Left ventricle myocardium inferior (tissue), 1 donor: Measurements from ENCODE around the gene POLL. TPM values are rescaled to one million over a fixed set of nuclear protein-coding genes. Genes with fewer than 3 reads are reported as not detected.

Source experiments
- DNase-seq: peaks from one replicate; pipeline ENCODE4 v3.0.0-alpha.2; 2020
- H3K27ac ChIP-seq: fragments of 200-600 bp; replicated peaks from 2 replicates; pipeline ENCODE4 v1.8.0; 2021
- H3K27me3 ChIP-seq: fragments of 200-600 bp; 2 replicates; pipeline ENCODE4 v1.8.0; 2021; ENCODE audit warnings: low read depth
- H3K36me3 ChIP-seq: fragments of 200-600 bp; 2 replicates; pipeline ENCODE4 v1.8.0; 2021
- H3K4me1 ChIP-seq: fragments of 200-600 bp; 2 replicates; pipeline ENCODE4 v1.8.0; 2021
- H3K4me3 ChIP-seq: fragments of 200-600 bp; 2 replicates; pipeline ENCODE4 v1.8.0; 2021; ENCODE audit warnings: mild to moderate bottlenecking, moderate library complexity
- H3K9me3 ChIP-seq: fragments of 200-600 bp; replicated peaks from 2 replicates; pipeline ENCODE4 v1.8.0; 2021
- intact Hi-C: fragments of 100-400 bp; cut with micrococcal nuclease; formaldehyde crosslinking; loops from one replicate; pipeline ENCODE4 v1.11.0; 2022
- total RNA-seq: library from RNA; stranded (reverse); fragmentation: NEBNext Ultra II Directional; extraction: Animal tissue kit (Norgen Biotek cat#: 25700); gene quantifications from one replicate; pipeline ENCODE4 v1.2.1, GENCODE V29; 2021
- TF ChIP-seq, protein P1 (sequence below): fragments of 200-600 bp; IDR thresholded peaks from 2 replicates; pipeline ENCODE4 v1.8.0; 2021; ENCODE audit warnings: antibody characterized with exemption, mild to moderate bottlenecking, borderline replicate concordance
- donor health status: DM: no; HTN: yes; CAD: no; lungs with severe emphysema.

POLL gene
- total RNA-seq, 1 donor from 2014 or later: 16.7 TPM

DNA sequence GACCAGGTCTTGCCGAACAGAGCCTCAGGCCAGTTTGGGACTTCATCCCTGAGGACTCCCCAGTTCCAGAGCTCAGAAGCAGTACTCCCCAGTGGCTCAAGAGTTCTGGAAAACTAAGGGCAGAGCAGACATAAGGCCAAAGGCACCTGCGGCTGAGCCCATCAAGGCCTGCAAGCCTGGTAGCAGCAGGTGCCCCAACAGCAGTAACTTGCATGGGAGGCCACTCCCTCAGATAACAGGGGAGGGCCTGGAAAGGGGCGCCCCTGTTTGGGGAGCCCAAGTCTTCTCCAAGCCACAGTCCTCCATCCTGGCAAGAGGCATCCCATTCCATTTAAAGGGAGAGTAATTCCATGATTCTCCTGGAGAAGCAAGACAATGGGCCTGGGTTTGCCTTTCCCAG is 13.0 kb downstream of the POLL start:
- Histone ChIP-seq H3K4me3 (no peak overlapping the region), H3K4me1 (peaks cover 9% of the 10 kb centered on the region), H3K9me3 (peaks cover 17% of the 10 kb centered on the region), H3K36me3 (peaks cover 31% of the 10 kb centered on the region), H3K27me3 (peaks cover under 1% of the 10 kb centered on the region), H3K27ac (no peak overlapping the region)
- TF ChIP-seq, protein P1, sequence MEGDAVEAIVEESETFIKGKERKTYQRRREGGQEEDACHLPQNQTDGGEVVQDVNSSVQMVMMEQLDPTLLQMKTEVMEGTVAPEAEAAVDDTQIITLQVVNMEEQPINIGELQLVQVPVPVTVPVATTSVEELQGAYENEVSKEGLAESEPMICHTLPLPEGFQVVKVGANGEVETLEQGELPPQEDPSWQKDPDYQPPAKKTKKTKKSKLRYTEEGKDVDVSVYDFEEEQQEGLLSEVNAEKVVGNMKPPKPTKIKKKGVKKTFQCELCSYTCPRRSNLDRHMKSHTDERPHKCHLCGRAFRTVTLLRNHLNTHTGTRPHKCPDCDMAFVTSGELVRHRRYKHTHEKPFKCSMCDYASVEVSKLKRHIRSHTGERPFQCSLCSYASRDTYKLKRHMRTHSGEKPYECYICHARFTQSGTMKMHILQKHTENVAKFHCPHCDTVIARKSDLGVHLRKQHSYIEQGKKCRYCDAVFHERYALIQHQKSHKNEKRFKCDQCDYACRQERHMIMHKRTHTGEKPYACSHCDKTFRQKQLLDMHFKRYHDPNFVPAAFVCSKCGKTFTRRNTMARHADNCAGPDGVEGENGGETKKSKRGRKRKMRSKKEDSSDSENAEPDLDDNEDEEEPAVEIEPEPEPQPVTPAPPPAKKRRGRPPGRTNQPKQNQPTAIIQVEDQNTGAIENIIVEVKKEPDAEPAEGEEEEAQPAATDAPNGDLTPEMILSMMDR: no peak
- intact Hi-C loops: no loop called here
- no peak for DNase-seq

DNA sequence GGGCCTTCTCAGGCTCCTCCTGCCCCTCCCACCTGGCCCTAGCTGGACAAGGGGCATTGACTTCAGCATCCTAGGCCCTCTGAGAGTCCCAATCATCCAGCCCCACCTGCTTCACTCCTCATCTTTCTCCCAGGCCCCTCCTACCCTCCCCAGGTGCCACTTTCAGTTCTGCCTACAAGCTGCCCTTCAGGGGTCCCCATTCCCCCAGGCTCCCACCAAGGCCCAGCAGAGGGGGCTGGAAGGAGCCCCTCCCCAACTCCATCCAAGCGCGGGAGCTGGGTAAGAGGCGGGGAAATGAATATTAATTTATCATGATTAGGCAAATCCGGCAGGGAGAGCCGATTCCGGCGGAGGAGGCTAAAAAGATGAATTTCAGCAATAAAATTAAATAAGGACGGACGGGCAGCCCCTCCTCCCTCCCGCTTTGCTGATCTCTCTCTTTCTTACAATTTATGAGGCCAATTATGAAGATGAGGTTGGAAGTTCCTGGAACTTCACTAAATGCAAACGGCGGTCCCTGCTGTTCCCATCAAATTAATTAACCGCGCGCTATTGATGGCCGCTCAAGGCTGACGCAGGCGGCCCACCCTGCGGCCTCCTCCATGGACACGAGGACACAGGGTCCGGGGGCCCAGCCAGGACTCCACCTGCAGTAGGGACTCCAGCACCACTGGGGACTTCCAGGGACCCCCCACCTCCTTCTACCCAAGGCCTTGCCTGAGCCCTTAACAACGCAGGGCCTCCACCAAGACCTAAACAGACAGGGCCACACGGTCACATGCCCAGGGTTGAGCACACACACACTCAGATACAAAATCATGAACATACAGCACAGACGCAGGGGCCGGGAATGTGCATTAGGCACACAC is 13.9 kb downstream of the POLL start:
- H3K9me3 ChIP-seq: peaks cover 17% of the 10 kb centered on the region
- H3K4me1 ChIP-seq: peaks cover 17% of the 10 kb centered on the region
- H3K27me3 ChIP-seq: peaks cover 10% of the 10 kb centered on the region
- TF ChIP-seq, protein P1: no peak
- intact Hi-C loops: no loop called here
- H3K27ac ChIP-seq: no peak overlapping the region
- H3K36me3 ChIP-seq: peaks cover 21% of the 10 kb centered on the region
- no peak overlapping the region for H3K4me3 ChIP-seq
- no peak for DNase-seq

GRCh38 chr10:101572785-101573184 is 15.3 kb downstream of the POLL start:
- intact Hi-C loops: no loop called here

GRCh38 chr10:101572126-101572525 is 15.9 kb downstream of the POLL start:
- Histone ChIP-seq H3K4me1 (peaks cover 17% of the 10 kb centered on the region), H3K4me3 (no peak overlapping the region), H3K36me3 (peaks cover 4% of the 10 kb centered on the region), H3K27me3 (peaks cover 30% of the 10 kb centered on the region), H3K27ac (no peak overlapping the region), H3K9me3 (peaks cover 17% of the 10 kb centered on the region)
- no peak for DNase-seq
- intact Hi-C loops: no loop called here
- TF ChIP-seq, protein P1: no peak

More at GRCh38 chr10:101572785-101573184, 15.3 kb downstream of the POLL start:
- peaks cover 9% of the 10 kb centered on the region for H3K36me3 ChIP-seq
- DNase-seq: no peak
- TF ChIP-seq, protein P1: no peak
- H3K4me3 ChIP-seq: no peak overlapping the region
- H3K4me1 ChIP-seq: peaks cover 17% of the 10 kb centered on the region
- H3K9me3 ChIP-seq: peaks cover 17% of the 10 kb centered on the region
- H3K27me3 ChIP-seq: peaks cover 24% of the 10 kb centered on the region
- H3K27ac ChIP-seq: no peak overlapping the region

GRCh38 chr10:101571271-101571925 is 16.7 kb downstream of the POLL start:
- DNase-seq: no peak
- no peaks in the 10 kb centered on the region for H3K36me3 ChIP-seq
- peaks cover 17% of the 10 kb centered on the region for H3K9me3 ChIP-seq
- peaks cover 22% of the 10 kb centered on the region for H3K4me1 ChIP-seq
- TF ChIP-seq, protein P1: no peak
- H3K27ac ChIP-seq: no peak overlapping the region
- no peak overlapping the region for H3K4me3 ChIP-seq
- intact Hi-C loops: no loop called here
- peaks cover 38% of the 10 kb centered on the region for H3K27me3 ChIP-seq
